Smooth muscle cell (in vitro differentiated cells): ENCODE measurements around the gene MAP2K2. TPM values are rescaled to one million over a fixed set of nuclear protein-coding genes. Genes with fewer than 3 reads are reported as not detected.
A peak's percentile ranks its signal among the peaks of the same experiment; 100 is the strongest.

Experiments used
- DNase-seq: peaks from one replicate; lab custom pipeline; 2025; ENCODE audit not compliant: unreplicated experiment; lab: John Stamatoyannopoulos, UW
- H2AFZ ChIP-seq: fragments of 200-600 bp; sonication (generic); 2 replicates; pipeline ENCODE4 v1.6.0; 2016; ENCODE audit warnings: antibody characterized with exemption, low read depth, mild to moderate bottlenecking
- H3F3A ChIP-seq: fragments of 200-600 bp; sonication (generic); 2 replicates; pipeline ENCODE4 v1.6.0; 2017; ENCODE audit warnings: antibody characterized with exemption, low read depth
- H3K27ac ChIP-seq: fragments of 200-600 bp; sonication (generic); 2 replicates; pipeline ENCODE4 v1.5.1; 2016; ENCODE audit warnings: low read depth, mild to moderate bottlenecking
- H3K27me3 ChIP-seq: fragments of 200-600 bp; sonication (generic); 2 replicates; pipeline ENCODE4 v1.6.1; 2016; ENCODE audit warnings: low read depth, mild to moderate bottlenecking
- H3K36me3 ChIP-seq: fragments of 200-600 bp; sonication (generic); 2 replicates; pipeline ENCODE4 v1.5.1; 2016; ENCODE audit warnings: low read depth
- H3K4me1 ChIP-seq: fragments of 200-600 bp; sonication (generic); 2 replicates; pipeline ENCODE4 v1.5.1; 2016; ENCODE audit warnings: low read depth
- H3K4me2 ChIP-seq: fragments of 200-600 bp; sonication (generic); 2 replicates; pipeline ENCODE4 v1.6.0; 2016; ENCODE audit warnings: mild to moderate bottlenecking
- H3K4me3 ChIP-seq: fragments of 200-600 bp; sonication (generic); 2 replicates; pipeline ENCODE4 v1.5.1; 2016; ENCODE audit warnings: mild to moderate bottlenecking
- H3K79me2 ChIP-seq: fragments of 200-600 bp; sonication (generic); 2 replicates; pipeline ENCODE4 v1.6.0; 2016; ENCODE audit warnings: low read depth, mild to moderate bottlenecking
- H3K9ac ChIP-seq: fragments of 200-600 bp; sonication (generic); 2 replicates; pipeline ENCODE4 v1.6.0; 2016; ENCODE audit warnings: low read depth
- H3K9me3 ChIP-seq: fragments of 200-600 bp; sonication (generic); replicated peaks from 2 replicates; pipeline ENCODE4 v1.5.1; 2016; ENCODE audit warnings: low read depth
- H4K20me1 ChIP-seq: fragments of 200-600 bp; sonication (generic); 2 replicates; pipeline ENCODE4 v1.6.0; 2016; ENCODE audit warnings: low read depth
- CTCF ChIP-seq: fragments of 200-600 bp; sonication (generic); IDR thresholded peaks from 2 replicates; pipeline ENCODE4 v1.5.1; 2017; ENCODE audit warnings: borderline replicate concordance, mild to moderate bottlenecking, antibody characterized with exemption; ENCODE audit not compliant: insufficient read depth, poor library complexity, severe bottlenecking
- WGBS: methylation state at CpG from one replicate; pipeline ENCODE4 v1.1.7; 2016; ENCODE audit warnings: low lambda C conversion rate; 5-methylcytosine and 5-hydroxymethylcytosine counted together
- polyA plus RNA-seq: library from polyadenylated mRNA; unstranded; fragments of >200 nt; fragmentation: Nextera tagmentation; extraction: Ambion mirVana; gene quantifications from 2 replicates; pipeline ENCODE4 v1.2.1, GENCODE V29; 2016
- total RNA-seq: library from RNA; depleted of rRNA; stranded (reverse); fragments of >200 nt; gene quantifications from 2 replicates; pipeline ENCODE4 v1.2.3, GENCODE V29; 2014

The MAP2K2 gene
- total and polyA plus RNA-seq, 2 experiments from 2014 or later: 79.1 to 193 TPM

DNA sequence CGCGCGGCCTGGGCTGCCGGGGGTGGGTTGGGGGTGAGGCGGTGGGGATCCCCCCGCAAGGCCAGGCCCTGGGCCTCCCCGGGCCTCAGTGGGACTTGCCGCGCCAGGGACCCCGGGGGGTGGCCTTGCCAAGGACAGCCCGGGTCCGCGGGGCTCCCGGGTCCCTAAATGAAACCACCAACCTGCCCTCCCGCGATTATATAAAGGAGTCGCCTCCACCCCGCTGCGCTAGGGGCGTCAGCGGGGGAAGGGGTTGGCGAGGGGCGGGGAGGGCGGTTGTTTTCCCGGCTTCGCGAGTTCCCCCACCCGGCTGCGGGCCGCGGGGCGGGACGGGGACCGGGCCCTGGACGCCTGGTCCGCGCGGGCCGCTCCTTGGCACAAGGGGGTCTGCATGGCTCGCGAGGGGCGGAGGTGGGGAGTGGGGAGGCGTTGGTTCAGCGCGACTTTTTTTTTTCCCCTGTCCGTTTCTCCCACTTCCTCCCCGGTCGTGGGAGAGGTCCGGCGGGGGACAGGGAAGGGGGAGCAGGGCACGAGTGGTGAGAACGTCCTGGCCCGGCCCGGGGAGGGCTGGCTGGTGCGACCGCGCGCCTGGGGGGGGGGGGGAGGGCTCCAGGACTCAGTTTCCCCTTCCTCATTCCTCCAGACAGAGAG lies 56.4 kb downstream of the MAP2K2 start:
- no peaks in the 10 kb centered on the region for H3K9me3 ChIP-seq
- peaks cover 11% of the 10 kb centered on the region for H3K4me1 ChIP-seq
- no peak overlapping the region for H3K27ac ChIP-seq
- H3K79me2 ChIP-seq: peaks cover 26% of the 10 kb centered on the region
- peaks cover 25% of the 10 kb centered on the region for H4K20me1 ChIP-seq
- DNase-seq: peak; percentile 48
- TF ChIP-seq CTCF: no peak
- H3K27me3 ChIP-seq: no peaks in the 10 kb centered on the region
- 1% methylated on average over 46 of the region's 58 CpGs for WGBS
- H2AFZ ChIP-seq: peak overlapping the region; percentile 84
- no peaks in the 10 kb centered on the region for H3K36me3 ChIP-seq
- peak overlapping the region; percentile 98 for H3K4me3 ChIP-seq
- peak overlapping the region; percentile 98 for H3K4me2 ChIP-seq
- H3K9ac ChIP-seq: peak overlapping the region; percentile 57
- H3F3A ChIP-seq: no peaks in the 10 kb centered on the region

GRCh38 chr19:4066682-4067395 lies 57.1 kb downstream of the MAP2K2 start, which contains the start of gene ZBTB7A:
TSS of gene ZBTB7A (minus strand) at chr19:4066899. CDS start at chr19:4055232, 11,667 bp downstream.
- 0% methylated on average over 28 of the region's 85 CpGs for WGBS
- Histone ChIP-seq H3K36me3 (no peaks in the 10 kb centered on the region), H3K79me2 (peaks cover 33% of the 10 kb centered on the region), H3K9ac (peak within 1 kb of the TSS; percentile 81), H3K4me2 (peak within 1 kb of the TSS; percentile 98), H3K9me3 (no peaks in the 10 kb centered on the region), H4K20me1 (peaks cover 32% of the 10 kb centered on the region), H3K4me3 (peak within 1 kb of the TSS; percentile 98), H3K4me1 (peaks cover 16% of the 10 kb centered on the region), H2AFZ (peak within 1 kb of the TSS; percentile 84), H3K27ac (peak within 1 kb of the TSS; percentile 47), H3F3A (no peaks in the 10 kb centered on the region), H3K27me3 (no peaks in the 10 kb centered on the region)
- no peak for TF ChIP-seq CTCF
- DNase-seq: peak; percentile 48

- Histone ChIP-seq H3K27ac (peak overlapping the region; percentile 47), H3K4me3 (peak overlapping the region; percentile 98), H2AFZ (no peak overlapping the region), H4K20me1 (peaks cover 38% of the 10 kb centered on the region), H3K4me1 (peaks cover 16% of the 10 kb centered on the region), H3K9me3 (no peaks in the 10 kb centered on the region), H3K27me3 (no peaks in the 10 kb centered on the region), H3F3A (no peaks in the 10 kb centered on the region), H3K36me3 (no peaks in the 10 kb centered on the region), H3K79me2 (peaks cover 39% of the 10 kb centered on the region), H3K4me2 (peak overlapping the region; percentile 98), H3K9ac (peak overlapping the region; percentile 81)
- no peak for TF ChIP-seq CTCF
- 0% methylated on average over 1 of the region's 31 CpGs for WGBS
- no peak for DNase-seq
Observed at GRCh38 chr19:4066176-4066606, 57.7 kb downstream of the MAP2K2 start.
